Caki2 (cell line): ENCODE measurements around the gene OR2D2. TPM values are rescaled to one million over a fixed set of nuclear protein-coding genes. Genes with fewer than 3 reads are reported as not detected.
"Not testable (repeated sequence)": the region's sequence is repeated elsewhere in the genome, so short reads cannot be mapped to it uniquely, and the experiment has no call there.

Experiments used
- DNase-seq: peaks from one replicate; pipeline ENCODE4 v3.0.0-alpha.2; 2015; ENCODE audit warnings: low read depth
- in situ Hi-C: cut with HindIII; loops from 2 replicates; pipeline ENCODE4 v1.10.0; 2016; ENCODE audit warnings: low sequenced_read_pairs, low pct_unique_long_range_greater_than_20kb, mixed read lengths
- total RNA-seq: library from RNA; depleted of rRNA; stranded (reverse); fragments of >200 nt; shearing (Covaris generic); gene quantifications from 2 replicates; pipeline ENCODE4 v1.2.3, GENCODE V29; 2014; ENCODE audit warnings: low replicate concordance; rRNA removed

OR2D2 gene
- not detected in 2 replicates for total RNA-seq

- in situ Hi-C loops = no loop called here
These were observed at the start of gene OR2D2 for GRCh38 chr11:6892400-6892799. OR2D2 (minus strand) TSS chr11:6892500; CDS start chr11:6892500, 0 bp downstream.

GRCh38 chr11:6941970-6942369 is 49.7 kb upstream of the OR2D2 start:
- DNase-seq = no peak
- in situ Hi-C loops = no loop called here

More at GRCh38 chr11:6892400-6892799, at the start of gene OR2D2:
- DNase-seq = no peak

- no peak for DNase-seq
- in situ Hi-C loops = no loop called here
These were observed 39.8 kb upstream of the OR2D2 start for GRCh38 chr11:6932145-6932544.

GRCh38 chr11:6931146-6931713 is 38.9 kb upstream of the OR2D2 start:
- DNase-seq = no peak
- in situ Hi-C loops = no loop called here

- in situ Hi-C loops = no loop called here
- DNase-seq = no peak
These were observed 36.6 kb upstream of the OR2D2 start for GRCh38 chr11:6928916-6929315.

GRCh38 chr11:6927030-6927617 is 34.8 kb upstream of the OR2D2 start:
- in situ Hi-C loops = no loop called here
- no peak for DNase-seq

GRCh38 chr11:6926208-6927029 is 34.1 kb upstream of the OR2D2 start, which contains the start of gene ZNF215:
ZNF215 (plus strand) TSS chr11:6926426; CDS start chr11:6932273, 5,847 bp downstream.
- peak; percentile 82 for DNase-seq
- in situ Hi-C loops = no loop called here

GRCh38 chr11:6925636-6926207 is 33.4 kb upstream of the OR2D2 start:
- peak; percentile 72 for DNase-seq
- in situ Hi-C loops = no loop called here

- no peak for DNase-seq
- in situ Hi-C loops = no loop called here
These were observed 32.8 kb upstream of the OR2D2 start for GRCh38 chr11:6925007-6925577.

- in situ Hi-C loops = no loop called here
- no peak for DNase-seq
These were observed 28.4 kb upstream of the OR2D2 start, which contains the start of gene OR2D3 for GRCh38 chr11:6920702-6921101. OR2D3 (plus strand) TSS chr11:6921002; CDS start chr11:6921002, 0 bp downstream.

- in situ Hi-C loops = no loop called here
- no peak for DNase-seq
These were observed 27.4 kb upstream of the OR2D2 start for GRCh38 chr11:6919698-6920097.

- in situ Hi-C loops = no loop called here
- no peak for DNase-seq
These were observed 19.6 kb upstream of the OR2D2 start for GRCh38 chr11:6911948-6912347.

- DNase-seq = no peak
- in situ Hi-C loops = no loop called here
These were observed 19.1 kb upstream of the OR2D2 start for GRCh38 chr11:6911378-6911777.

- DNase-seq, in situ Hi-C loops: not testable (repeated sequence)
These were observed 12.5 kb upstream of the OR2D2 start for GRCh38 chr11:6904804-6905203.

GRCh38 chr11:6900327-6900999 is 8.2 kb upstream of the OR2D2 start:
- DNase-seq = no peak
- in situ Hi-C loops = no loop called here

GRCh38 chr11:6898911-6899310 is 6.6 kb upstream of the OR2D2 start:
- in situ Hi-C loops = no loop called here
- DNase-seq = no peak

- in situ Hi-C loops = no loop called here
- no peak for DNase-seq
These were observed 2.7 kb upstream of the OR2D2 start for GRCh38 chr11:6895010-6895409.

- no peak for DNase-seq
- in situ Hi-C loops = no loop called here
These were observed 1.8 kb upstream of the OR2D2 start for GRCh38 chr11:6894097-6894496.
